ENCODE data around the gene UVSSA.

GRCh38 chr4:1318046-1318375 is 29.0 kb upstream of the UVSSA start:
- TF ChIP-seq CTCF (IDR thresholded peaks at IDR 0.05) (no peak), POLR2A (IDR thresholded peaks at IDR 0.05) (no peak)

Data from ovary (tissue), 3 donors.